Ureter (tissue), 1 donor: Measurements from ENCODE around the gene CTNNA2. TPM values are rescaled to one million over a fixed set of nuclear protein-coding genes. Genes with fewer than 3 reads are reported as not detected.

Experiments
- DNase-seq: peaks from one replicate; pipeline ENCODE4 v3.0.0-alpha.2; 2020; ENCODE audit warnings: low spot score
- total RNA-seq: library from RNA; stranded (reverse); gene quantifications from one replicate; pipeline ENCODE4 v1.2.4, GENCODE V29; 2023
- donor health status: DM: yes; HTN: yes; CAD: no.

The CTNNA2 gene
- total RNA-seq, 1 donor from 2014 or later, result not detected

- DNase-seq, result no peak
Measured at GRCh38 chr2:79980816-79981215, 468.0 kb downstream of the CTNNA2 start.

GRCh38 chr2:79981316-79981715 lies 468.5 kb downstream of the CTNNA2 start:
- DNase-seq, result no peak

GRCh38 chr2:79982445-79982844 lies 469.6 kb downstream of the CTNNA2 start:
- DNase-seq, result no peak

- no peak for DNase-seq
Measured at GRCh38 chr2:79984476-79984875, 471.6 kb downstream of the CTNNA2 start.

GRCh38 chr2:79985145-79985544 lies 472.3 kb downstream of the CTNNA2 start:
- DNase-seq, result no peak

- DNase-seq, result no peak
Measured at GRCh38 chr2:79985571-79985970, 472.7 kb downstream of the CTNNA2 start.

GRCh38 chr2:79993144-79993543 lies 480.3 kb downstream of the CTNNA2 start:
- DNase-seq, result no peak

- no peak for DNase-seq
Measured at GRCh38 chr2:79994161-79994560, 481.3 kb downstream of the CTNNA2 start.

GRCh38 chr2:79994965-79995364 lies 482.1 kb downstream of the CTNNA2 start:
- DNase-seq, result no peak

- no peak for DNase-seq
Measured at GRCh38 chr2:79996709-79997108, 483.9 kb downstream of the CTNNA2 start.

- no peak for DNase-seq
Measured at GRCh38 chr2:80001701-80002101, 488.9 kb downstream of the CTNNA2 start.

- DNase-seq, result no peak
Measured at GRCh38 chr2:80002112-80002511, 489.3 kb downstream of the CTNNA2 start.

- no peak for DNase-seq
Measured at GRCh38 chr2:80002568-80003157, 489.8 kb downstream of the CTNNA2 start.

- no peak for DNase-seq
Measured at GRCh38 chr2:80007777-80008503, 495.1 kb downstream of the CTNNA2 start.

GRCh38 chr2:80008596-80008995 lies 495.7 kb downstream of the CTNNA2 start:
- no peak for DNase-seq

- DNase-seq, result no peak
Measured at GRCh38 chr2:80009211-80009610, 496.4 kb downstream of the CTNNA2 start.

- DNase-seq, result no peak
Measured at GRCh38 chr2:80012061-80012460, 499.2 kb downstream of the CTNNA2 start.

- no peak for DNase-seq
Measured at GRCh38 chr2:80014637-80015036, 501.8 kb downstream of the CTNNA2 start.

- no peak for DNase-seq
Measured at GRCh38 chr2:80016171-80016570, 503.3 kb downstream of the CTNNA2 start.

- no peak for DNase-seq
Measured at GRCh38 chr2:80019571-80020460, 507.0 kb downstream of the CTNNA2 start.

GRCh38 chr2:80022018-80022417 lies 509.2 kb downstream of the CTNNA2 start:
- DNase-seq, result no peak

GRCh38 chr2:80026040-80026729 lies 513.3 kb downstream of the CTNNA2 start:
- DNase-seq, result no peak
